ENCODE measurements around the gene FOXK2. TPM values are rescaled to one million over a fixed set of nuclear protein-coding genes. Genes with fewer than 3 reads are reported as not detected.
A peak's percentile ranks its signal among the peaks of the same experiment; 100 is the strongest.

The FOXK2 gene
- total RNA-seq, 2 donors from 2014 or later: 34.8 to 85.1 TPM

- DNase-seq (ENCODE audit: low spot score) (no peak), ATAC-seq (ENCODE audit: insufficient number of reproducible peaks, low FRiP score, low read depth) (no peak)
- no peak for TF ChIP-seq CTCF (IDR thresholded peaks at IDR 0.05)
- Histone ChIP-seq H3K4me1 (ENCODE audit: control insufficient read depth in 1 of 2, low read depth in 2 of 2) (peaks cover 9% of the 10 kb centered on the region in 2 donors), H3K27me3 (replicated peaks; ENCODE audit: insufficient read depth) (no peaks in the 10 kb centered on the region), H3K4me3 (no peak overlapping the region), H3K27ac (no peak overlapping the region), H3K36me3 (no peaks in the 10 kb centered on the region), H3K9me3 (no peaks in the 10 kb centered on the region)
Observed at GRCh38 chr17:82517230-82517865, 2.2 kb upstream of the FOXK2 start.

GRCh38 chr17:82519971-82520903 is 705 bp downstream of the FOXK2 start:
- TF ChIP-seq CTCF (IDR thresholded peaks at IDR 0.05): no peak
- ATAC-seq (ENCODE audit: insufficient number of reproducible peaks, low FRiP score, low read depth): no peak
- DNase-seq (ENCODE audit: low spot score): no peak

GRCh38 chr17:82524540-82524939 is 5.0 kb downstream of the FOXK2 start:
- Histone ChIP-seq H3K4me3 (no peak overlapping the region), H3K27me3 (replicated peaks; ENCODE audit: insufficient read depth) (no peaks in the 10 kb centered on the region), H3K9me3 (no peaks in the 10 kb centered on the region), H3K27ac (no peak overlapping the region), H3K4me1 (ENCODE audit: control insufficient read depth in 1 of 2, low read depth in 2 of 2) (peaks cover 32 to 58% of the 10 kb centered on the region in 2 donors), H3K36me3 (no peaks in the 10 kb centered on the region)
- DNase-seq (ENCODE audit: low spot score): no peak
- TF ChIP-seq CTCF (IDR thresholded peaks at IDR 0.05): no peak
- ATAC-seq (ENCODE audit: insufficient number of reproducible peaks, low FRiP score, low read depth): no peak

More at GRCh38 chr17:82519971-82520903, 705 bp downstream of the FOXK2 start:
- Histone ChIP-seq H3K27me3 (replicated peaks; ENCODE audit: insufficient read depth) (no peaks in the 10 kb centered on the region), H3K4me1 (ENCODE audit: control insufficient read depth in 1 of 2, low read depth in 2 of 2) (peaks cover 14 to 28% of the 10 kb centered on the region in 2 donors), H3K36me3 (no peaks in the 10 kb centered on the region), H3K4me3 (peak overlapping the region; percentile 77), H3K27ac (peak overlapping the region; percentile 18 to 58), H3K9me3 (no peaks in the 10 kb centered on the region)

GRCh38 chr17:82525712-82526111 is 6.2 kb downstream of the FOXK2 start:
- no peak overlapping the region for H3K4me3 ChIP-seq
- ATAC-seq (ENCODE audit: insufficient number of reproducible peaks, low FRiP score, low read depth) (no peak), DNase-seq (ENCODE audit: low spot score) (no peak)
- no peaks in the 10 kb centered on the region for H3K36me3 ChIP-seq
- no peak for TF ChIP-seq CTCF (IDR thresholded peaks at IDR 0.05)
- H3K27ac ChIP-seq: peak overlapping the region in 1 of 2 donors; percentile 12
- H3K4me1 ChIP-seq (ENCODE audit: control insufficient read depth in 1 of 2, low read depth in 2 of 2): peaks cover 34 to 65% of the 10 kb centered on the region in 2 donors
- no peaks in the 10 kb centered on the region for H3K27me3 ChIP-seq (replicated peaks; ENCODE audit: insufficient read depth)
- H3K9me3 ChIP-seq: no peaks in the 10 kb centered on the region

- H3K4me1 ChIP-seq (ENCODE audit: control insufficient read depth in 1 of 2, low read depth in 2 of 2): peaks cover 32 to 72% of the 10 kb centered on the region in 2 donors
- ATAC-seq (ENCODE audit: insufficient number of reproducible peaks, low FRiP score, low read depth) (no peak), DNase-seq (ENCODE audit: low spot score) (no peak)
- no peaks in the 10 kb centered on the region for H3K36me3 ChIP-seq
- TF ChIP-seq CTCF (IDR thresholded peaks at IDR 0.05): no peak
- H3K27me3 ChIP-seq (replicated peaks; ENCODE audit: insufficient read depth): no peaks in the 10 kb centered on the region
- peak overlapping the region in 1 of 2 donors; percentile 55 for H3K27ac ChIP-seq
- no peaks in the 10 kb centered on the region for H3K9me3 ChIP-seq
- no peak overlapping the region for H3K4me3 ChIP-seq
Observed at GRCh38 chr17:82527898-82528297, 8.4 kb downstream of the FOXK2 start.

All from thoracic aorta (tissue), 2 donors.